GM19438 (cell line): ENCODE data around the gene FREM2.

ENCODE experiments used
- ATAC-seq: cut with Tn5 transposase; IDR thresholded peaks from one replicate; pipeline ENCODE4 v1.9.1; 2021; ENCODE audit warnings: low read depth; ENCODE audit not compliant: unreplicated experiment

The FREM2 gene, protein sequence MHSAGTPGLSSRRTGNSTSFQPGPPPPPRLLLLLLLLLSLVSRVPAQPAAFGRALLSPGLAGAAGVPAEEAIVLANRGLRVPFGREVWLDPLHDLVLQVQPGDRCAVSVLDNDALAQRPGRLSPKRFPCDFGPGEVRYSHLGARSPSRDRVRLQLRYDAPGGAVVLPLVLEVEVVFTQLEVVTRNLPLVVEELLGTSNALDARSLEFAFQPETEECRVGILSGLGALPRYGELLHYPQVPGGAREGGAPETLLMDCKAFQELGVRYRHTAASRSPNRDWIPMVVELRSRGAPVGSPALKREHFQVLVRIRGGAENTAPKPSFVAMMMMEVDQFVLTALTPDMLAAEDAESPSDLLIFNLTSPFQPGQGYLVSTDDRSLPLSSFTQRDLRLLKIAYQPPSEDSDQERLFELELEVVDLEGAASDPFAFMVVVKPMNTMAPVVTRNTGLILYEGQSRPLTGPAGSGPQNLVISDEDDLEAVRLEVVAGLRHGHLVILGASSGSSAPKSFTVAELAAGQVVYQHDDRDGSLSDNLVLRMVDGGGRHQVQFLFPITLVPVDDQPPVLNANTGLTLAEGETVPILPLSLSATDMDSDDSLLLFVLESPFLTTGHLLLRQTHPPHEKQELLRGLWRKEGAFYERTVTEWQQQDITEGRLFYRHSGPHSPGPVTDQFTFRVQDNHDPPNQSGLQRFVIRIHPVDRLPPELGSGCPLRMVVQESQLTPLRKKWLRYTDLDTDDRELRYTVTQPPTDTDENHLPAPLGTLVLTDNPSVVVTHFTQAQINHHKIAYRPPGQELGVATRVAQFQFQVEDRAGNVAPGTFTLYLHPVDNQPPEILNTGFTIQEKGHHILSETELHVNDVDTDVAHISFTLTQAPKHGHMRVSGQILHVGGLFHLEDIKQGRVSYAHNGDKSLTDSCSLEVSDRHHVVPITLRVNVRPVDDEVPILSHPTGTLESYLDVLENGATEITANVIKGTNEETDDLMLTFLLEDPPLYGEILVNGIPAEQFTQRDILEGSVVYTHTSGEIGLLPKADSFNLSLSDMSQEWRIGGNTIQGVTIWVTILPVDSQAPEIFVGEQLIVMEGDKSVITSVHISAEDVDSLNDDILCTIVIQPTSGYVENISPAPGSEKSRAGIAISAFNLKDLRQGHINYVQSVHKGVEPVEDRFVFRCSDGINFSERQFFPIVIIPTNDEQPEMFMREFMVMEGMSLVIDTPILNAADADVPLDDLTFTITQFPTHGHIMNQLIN (N-terminal part only)

DNA sequence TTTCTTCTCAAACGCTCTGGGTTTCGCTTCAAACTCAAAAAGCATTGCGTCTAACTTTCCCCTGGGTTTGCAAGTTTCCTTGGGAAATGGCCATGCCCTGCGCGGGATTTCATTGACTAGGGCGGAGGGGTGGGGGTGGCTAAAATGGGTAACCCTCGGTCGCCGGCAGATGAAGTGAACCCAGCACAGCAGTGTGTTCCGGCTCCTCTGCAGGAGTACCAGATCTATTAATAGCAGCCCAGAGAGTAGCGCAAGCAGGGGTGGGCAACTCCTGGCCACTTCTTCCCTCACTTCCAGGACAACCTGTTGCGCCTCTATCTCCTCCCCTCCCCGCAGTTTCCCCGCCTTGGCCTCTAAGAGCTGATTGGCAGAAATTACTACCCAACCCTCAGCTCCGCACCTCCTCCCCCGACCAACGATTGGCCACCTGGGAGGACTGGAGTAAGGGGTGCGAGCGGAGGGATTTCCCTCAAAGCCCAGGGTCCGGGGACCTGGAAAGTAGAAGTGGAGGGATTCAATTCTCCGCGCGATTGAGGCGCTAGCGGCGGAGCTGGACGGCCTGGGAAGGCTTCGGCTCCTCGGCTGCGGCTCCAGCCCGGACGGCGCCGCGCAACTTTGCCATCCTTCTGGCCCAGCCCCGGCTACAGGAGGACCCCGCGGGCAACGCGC, at the start of gene FREM2:
Gene FREM2, plus strand, starts transcription at position 501 of the 669 bp plus-strand sequence. CDS start 268 bp downstream, outside the sequence.
- ATAC-seq, result no peak

DNA sequence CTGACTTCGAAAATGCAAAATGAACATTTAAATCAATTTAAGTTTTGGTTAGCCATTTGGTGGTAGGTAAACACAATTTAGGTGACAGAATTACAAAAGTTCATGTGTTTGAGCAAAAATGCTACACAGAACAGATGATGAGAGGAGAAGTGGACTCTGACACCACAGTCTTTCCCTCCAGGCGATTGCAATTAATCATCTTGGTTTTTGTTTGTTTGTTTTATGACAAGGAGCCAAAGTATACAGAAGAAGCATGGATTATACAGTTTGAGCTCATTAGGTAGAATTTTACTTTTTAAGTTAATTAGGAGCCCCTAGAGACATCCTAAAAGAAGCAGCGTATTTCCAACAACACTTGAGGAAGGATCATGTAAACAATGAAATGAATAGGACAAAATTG, 49.3 kb upstream of the FREM2 start:
- ATAC-seq, result no peak

DNA sequence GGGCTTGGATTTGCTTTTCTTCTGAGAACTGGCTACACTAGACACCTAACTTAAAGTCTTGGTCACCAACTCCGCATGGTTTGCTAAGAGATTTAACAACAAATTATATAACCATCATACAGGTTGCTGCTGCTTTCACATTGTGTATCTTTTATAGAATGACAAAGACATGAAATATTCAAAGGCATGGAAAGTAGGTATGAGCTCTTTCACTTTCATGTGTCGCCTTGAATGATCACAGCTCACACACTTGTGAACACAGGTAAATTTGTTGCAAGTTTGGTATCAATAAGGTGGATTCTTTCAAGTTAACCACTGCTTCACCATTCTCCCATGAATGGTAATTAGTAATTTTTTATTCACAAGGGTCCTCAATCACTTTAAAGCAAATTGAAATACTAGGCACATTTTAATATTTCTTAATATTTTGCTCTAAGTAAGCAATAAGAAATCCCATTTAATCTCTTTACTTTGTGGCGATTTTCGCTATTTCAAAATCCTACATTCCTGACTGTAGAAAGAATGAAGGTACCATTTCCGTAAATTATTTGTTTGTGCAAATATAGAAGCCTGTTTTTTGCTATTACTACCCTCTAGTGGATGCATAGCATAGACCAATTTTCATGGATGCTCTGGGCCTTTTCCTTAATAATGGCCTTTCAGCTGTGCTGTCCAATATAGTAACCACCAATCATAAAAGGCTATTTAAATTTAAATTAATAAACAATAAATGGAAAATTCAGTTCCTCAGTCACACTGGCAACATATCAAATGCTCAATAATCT, 45.5 kb upstream of the FREM2 start:
- no peak for ATAC-seq

DNA sequence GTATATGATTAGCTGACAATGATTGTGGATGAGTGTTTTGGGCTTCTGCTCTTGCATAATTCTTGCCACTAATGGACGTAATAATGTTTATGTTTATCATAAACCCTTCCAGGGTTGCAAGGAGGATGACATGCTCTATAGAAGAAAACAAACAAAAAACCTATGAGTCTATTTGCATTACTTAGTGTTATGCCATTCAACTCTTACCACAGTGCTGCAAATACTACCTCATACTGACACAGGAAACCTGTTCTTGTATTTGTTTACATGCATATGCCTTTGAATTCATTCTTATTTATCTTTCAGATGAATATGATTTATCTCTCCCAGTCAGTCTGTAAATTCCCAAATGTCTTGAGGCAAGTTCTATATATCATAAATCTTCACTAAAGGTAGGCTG, 39.6 kb upstream of the FREM2 start:
- ATAC-seq, result no peak

DNA sequence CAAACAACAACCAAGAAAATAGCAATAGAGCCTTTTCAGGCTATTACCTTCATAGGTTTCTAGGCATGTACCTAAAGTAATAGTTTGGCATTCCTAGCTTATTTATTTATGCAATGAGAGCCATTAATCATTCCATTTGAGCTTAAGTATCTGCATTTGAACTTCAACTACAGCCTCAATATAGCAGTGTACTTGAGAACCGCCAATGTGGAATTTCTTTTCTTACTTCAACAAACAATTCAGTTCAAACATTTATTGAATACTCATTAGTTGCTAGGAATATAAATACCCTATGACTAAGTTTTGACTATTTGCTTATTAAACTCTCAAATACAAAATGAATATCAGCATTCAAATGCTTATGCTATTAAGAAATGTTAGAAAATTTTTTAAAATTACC, 38.0 kb upstream of the FREM2 start:
- no peak for ATAC-seq

DNA sequence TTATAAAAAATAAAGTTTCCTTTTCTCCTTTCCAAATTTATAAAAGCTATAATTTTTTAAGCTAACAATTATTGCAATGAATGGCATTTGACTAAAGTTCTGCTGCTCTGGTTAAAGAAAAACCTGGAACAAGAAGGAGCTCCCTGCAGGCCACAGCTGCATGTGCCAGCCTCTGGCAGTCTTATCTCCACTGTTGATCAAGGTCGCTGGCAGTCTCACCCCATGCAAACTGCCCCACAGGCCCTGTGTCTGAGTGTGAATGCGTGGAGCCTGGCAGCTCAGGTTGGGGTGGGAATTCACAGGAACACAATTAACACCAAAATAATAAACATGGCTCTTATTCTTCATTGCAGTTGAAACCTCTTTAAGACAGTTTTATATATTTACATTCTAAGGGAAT, 30.2 kb upstream of the FREM2 start:
- ATAC-seq, result no peak

DNA sequence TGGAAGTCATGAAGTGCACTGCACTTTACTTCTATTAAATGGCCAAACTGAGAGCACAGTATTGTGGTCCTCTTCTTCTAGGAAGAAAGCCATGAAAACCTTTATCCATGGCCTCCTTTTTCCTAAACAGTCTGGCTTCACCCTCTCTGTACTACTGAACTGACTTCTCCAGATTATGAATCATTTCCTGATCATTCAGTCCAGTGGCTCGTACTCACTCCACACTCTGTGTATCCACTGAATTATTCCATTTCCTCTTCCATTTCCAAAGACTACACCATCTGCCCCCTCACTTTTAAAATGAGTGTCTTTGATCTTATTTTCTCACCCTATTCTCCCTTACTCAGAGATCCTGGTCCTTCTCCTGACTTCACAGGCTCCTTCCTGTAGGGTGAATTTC, 29.7 kb upstream of the FREM2 start:
- ATAC-seq, result no peak

DNA sequence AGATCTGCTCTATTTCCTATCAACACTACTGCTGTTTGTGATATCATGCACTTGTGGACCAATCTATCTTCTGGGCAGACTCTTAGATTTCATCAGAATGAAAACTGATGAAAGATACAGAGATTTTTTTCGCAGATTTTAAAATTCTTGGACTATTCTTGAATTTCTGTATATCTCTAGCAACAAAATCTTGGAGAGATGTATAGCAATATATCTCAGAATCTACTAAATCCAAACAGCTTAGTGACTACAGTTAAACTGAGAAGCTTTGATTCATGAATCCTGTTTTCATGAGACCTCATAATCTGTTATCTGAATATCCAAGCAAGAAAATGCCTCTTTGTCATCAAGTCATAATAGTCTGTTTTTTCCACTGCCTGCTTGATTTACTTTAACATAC, 28.0 kb upstream of the FREM2 start:
- no peak for ATAC-seq

DNA sequence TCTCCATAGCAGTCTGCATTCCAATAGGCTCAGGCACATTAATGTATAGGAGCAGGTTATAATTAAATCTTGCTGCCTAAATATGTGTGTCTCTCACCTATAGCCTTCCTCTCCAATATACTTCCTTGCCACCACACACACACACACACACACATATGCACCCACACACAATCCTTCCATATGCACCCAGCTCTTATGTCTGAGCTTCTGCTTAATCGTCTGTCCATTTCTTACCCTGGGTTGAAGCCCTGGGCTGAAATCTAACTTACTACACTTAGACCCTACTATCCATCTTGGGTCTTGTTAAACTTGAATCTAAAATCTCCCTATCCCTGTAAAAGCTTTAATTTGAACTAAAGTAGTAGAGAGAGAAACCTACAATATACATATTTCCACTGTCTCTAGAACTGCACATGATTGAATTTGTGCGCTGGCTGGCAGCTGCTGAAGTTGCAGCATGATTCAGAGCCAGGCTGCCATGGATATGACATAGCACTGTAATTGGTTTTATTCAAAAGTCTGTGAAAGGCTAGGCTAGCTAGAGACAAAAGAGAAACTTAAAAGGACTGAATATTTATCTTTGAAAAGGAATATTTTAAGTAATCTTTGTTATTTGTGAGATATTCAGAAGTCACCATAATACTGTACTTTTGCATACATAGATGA, 25.7 kb upstream of the FREM2 start:
- ATAC-seq, result no peak

DNA sequence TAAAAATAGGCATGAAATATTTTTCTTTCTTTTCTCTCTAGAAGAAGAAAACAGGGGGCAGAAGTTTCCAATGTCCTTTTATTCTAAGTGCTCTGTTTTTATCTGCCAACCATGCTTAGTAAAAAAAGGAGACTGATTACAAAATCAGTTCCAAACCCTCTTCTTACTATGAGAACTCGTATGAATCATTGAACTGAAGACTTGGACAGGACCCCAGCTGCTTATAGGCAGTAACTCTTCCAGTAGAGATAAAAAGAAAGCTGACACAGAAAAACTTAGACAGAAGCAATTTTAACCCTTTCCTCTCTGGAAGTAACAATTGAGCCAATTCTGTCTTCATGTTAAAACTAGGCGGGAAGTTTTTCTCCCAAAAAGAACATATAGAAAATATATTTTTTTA, 24.5 kb upstream of the FREM2 start:
- ATAC-seq, result no peak

DNA sequence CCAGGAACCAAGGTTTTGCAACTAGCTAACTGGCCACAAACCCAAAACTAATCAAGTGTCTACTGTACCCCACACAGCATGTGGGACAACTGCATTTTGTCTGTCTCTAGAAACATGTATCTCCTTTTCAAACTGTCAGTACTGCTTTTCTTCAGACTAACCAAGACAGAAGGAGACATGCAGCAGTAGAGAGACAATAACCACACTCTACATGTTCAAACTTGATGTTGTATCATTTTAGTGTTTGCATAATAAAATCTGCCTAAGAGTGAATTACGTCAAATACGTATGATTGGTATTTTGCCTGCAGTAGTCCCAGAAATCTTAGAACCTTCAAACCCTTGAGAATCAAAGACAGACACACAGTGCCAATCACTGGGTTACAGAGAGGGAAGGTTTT, 22.0 kb upstream of the FREM2 start:
- ATAC-seq, result no peak

DNA sequence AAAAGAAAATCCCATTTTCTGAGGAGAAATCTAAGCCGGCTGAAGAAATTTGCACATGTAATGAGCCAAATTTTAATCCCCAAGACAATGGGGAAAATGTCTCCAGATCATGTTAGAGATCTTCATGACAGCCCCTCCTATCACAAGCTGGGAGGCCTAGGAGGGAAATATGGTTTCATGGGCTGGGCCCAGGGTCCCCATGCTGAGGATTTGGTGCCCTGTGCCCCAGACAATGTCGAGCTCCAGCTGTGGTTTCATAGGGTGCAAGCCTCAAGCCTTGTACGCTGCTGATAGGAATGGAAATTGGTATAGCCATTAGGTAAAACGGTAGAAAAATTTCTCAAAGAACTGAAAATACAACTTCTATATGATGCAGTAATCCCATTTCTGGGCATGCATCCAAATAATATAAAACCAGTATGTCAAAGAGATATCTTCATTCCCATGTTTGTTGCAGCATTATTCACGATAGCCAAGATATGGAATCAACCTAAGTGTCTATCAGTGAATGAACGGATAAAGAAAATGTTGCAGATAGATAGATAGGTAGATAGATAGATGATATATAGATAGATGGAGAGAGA, 19.3 kb upstream of the FREM2 start:
- no peak for ATAC-seq

DNA sequence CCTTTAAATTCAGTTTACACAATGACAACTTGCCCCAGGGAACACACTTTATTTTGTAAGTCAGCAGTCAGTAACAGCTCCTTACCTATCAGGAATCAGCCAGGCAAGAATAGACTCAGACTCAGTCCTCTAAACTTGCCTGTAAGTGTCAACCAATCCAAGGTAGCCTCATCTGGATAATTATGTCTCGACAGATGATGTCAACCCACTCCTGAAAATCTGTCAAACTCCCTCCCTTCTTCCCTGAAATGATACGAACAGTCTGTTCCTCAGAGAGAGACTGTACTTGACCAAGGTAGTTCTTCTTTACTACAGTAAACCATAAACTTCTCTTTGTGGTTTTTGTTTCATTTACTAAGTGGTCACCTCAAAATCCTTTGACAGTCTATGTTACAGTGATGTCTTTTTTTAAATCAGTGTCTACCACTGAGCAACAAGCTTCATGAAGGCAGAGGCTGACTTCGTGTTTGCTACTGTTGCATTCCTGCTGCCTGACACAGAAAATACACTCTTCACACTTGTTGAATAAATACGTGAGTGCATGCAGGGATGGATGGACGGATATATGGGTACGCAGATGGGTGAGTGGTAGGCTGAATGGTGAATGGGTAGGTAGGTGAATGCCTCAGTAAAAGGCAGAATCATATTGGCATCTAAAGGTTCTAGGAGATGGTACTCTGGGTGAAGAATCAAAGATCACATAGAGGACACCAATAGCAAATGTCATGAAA, 17.5 kb upstream of the FREM2 start:
- no peak for ATAC-seq

DNA sequence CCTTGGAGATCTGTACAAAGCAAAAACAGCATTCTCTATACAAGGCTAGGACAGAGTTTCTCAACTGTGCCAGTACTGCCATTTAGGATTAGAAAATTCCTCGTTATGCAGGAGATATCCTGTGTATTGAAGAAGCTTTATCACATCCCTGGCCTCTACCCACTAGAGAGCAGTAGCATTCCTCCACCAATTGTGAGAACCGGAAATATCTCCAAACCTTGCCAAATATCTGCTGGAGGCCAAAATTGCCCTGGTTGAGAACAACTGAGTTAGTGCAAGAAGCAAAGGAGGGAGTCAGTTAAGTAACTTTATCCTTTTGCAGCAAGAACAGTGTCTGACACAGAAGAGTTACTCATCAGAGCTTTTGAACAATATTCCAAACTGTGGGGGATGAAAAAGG, 16.2 kb upstream of the FREM2 start:
- ATAC-seq, result no peak

DNA sequence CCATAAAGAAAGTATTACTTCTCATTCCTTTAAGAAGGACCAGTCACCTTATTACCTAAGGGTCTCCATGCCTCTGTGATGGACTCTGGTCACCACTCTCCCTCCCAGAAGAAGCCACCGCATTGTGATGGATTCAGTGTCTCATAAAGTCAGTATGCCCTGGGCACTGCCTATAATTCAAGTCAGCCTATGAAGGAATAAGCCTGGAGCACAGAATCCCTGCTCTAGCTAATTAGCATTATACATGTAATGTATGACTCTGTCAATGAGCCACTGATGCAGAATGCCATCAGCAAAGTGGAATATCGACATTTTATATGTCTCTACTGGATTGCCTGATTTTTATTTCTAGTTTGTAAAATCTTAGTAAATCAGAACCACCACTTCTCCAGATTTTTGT, 14.9 kb upstream of the FREM2 start:
- no peak for ATAC-seq

DNA sequence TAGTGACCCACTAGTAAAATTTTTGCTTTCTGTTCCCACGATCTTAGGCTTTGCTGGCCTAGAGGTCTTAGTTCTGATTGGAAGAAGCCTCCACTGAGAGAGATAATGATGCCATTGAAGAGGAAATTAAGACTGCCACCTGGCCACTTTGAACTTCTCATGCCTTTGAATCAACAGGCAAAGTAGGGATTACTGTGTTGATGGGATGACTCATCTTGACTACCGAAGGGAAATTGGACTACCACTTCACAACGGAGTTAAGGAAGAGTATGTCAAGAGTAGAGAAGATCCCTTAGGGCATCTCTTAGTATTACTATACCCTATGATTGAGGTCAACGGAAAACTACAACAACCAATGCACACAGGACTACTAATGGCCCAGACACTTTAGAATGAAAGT, 12.7 kb upstream of the FREM2 start:
- no peak for ATAC-seq

DNA sequence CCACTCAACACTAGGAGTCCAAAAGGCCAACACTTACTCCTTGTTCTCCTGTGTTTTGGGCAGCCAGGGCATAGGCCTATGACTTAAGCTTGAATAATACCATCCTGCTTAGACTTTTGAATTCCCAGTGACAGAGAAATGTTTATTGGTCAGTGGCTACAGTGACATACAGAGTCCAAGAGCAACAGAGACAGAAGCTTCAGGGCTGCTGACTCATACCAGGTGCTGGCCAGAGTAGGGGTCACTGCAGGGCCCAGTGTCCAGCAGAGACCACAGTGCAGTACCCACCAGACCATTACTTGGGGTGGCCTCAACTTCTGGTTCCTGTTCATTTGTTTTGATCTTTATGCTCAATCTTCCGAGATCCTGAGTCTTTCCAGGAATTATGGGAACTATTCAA, 6.0 kb upstream of the FREM2 start:
- no peak for ATAC-seq

DNA sequence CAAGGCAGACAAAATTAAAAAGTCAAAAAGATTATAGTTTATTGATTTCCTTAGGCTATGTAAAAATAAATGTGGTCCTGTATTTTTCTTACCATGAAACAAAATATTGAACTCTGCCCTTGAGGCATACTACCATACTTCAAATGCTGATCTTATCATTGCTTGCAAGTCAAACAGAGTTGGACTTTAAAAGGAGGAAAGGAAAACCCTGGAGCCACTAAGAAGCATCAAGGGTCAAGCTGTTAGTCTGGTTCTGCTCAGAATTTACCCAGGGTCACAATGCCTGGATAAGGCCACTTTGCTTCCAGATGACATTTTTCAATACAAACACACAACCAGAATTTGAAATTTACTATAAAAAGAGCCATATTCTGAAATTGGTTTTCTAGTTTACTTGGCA, 2.2 kb upstream of the FREM2 start:
- no peak for ATAC-seq
